DND-41 (cell line): ENCODE measurements around the gene NDUFS1.

Source experiments
- ATAC-seq: fragments of 200-7000 bp; cut with Tn5 transposase; 3 replicates; pipeline ENCODE4 v1.9.1; 2021; ENCODE audit warnings: low read depth; ENCODE audit not compliant: insufficient read depth
- DNase-seq: peaks from one replicate; pipeline ENCODE4 v3.0.0-alpha.2; 2020
- H2AFZ ChIP-seq: 2 replicates; pipeline ENCODE4 v1.6.0; 2012; ENCODE audit warnings: low read depth, low read length
- H3K27ac ChIP-seq: 2 replicates; pipeline ENCODE4 v1.5.1; 2012; ENCODE audit warnings: low read length, inconsistent platforms
- H3K27me3 ChIP-seq: fragments of 200-600 bp; sonication (generic); 2 replicates; pipeline ENCODE4 v1.6.0; 2012; ENCODE audit warnings: low read length, mild to moderate bottlenecking, inconsistent platforms; ENCODE audit not compliant: insufficient read depth, poor library complexity
- H3K36me3 ChIP-seq: 2 replicates; pipeline ENCODE4 v1.5.1; 2012; ENCODE audit warnings: low read length, inconsistent platforms; ENCODE audit not compliant: insufficient read depth
- H3K4me1 ChIP-seq: 2 replicates; pipeline ENCODE4 v1.5.1; 2012; ENCODE audit warnings: mild to moderate bottlenecking, low read length; ENCODE audit not compliant: insufficient read depth
- H3K4me2 ChIP-seq: 2 replicates; pipeline ENCODE4 v1.6.0; 2012; ENCODE audit warnings: mild to moderate bottlenecking, moderate library complexity, low read length, inconsistent platforms; ENCODE audit not compliant: insufficient read depth
- H3K4me3 ChIP-seq, 2 experiments: fragments of 200-600 bp in 1 of 2; shearing (Covaris generic) in 1 of 2; 2 replicates each; pipeline ENCODE4 v1.5.1; 2012 to 2016; ENCODE audit warnings: inconsistent platforms in 2 of 2, low read length in 2 of 2, mild to moderate bottlenecking in 2 of 2, low read depth in 1 of 2, moderate library complexity in 1 of 2
- H3K79me2 ChIP-seq: 2 replicates; pipeline ENCODE4 v1.6.0; 2012; ENCODE audit warnings: low read length, inconsistent platforms; ENCODE audit not compliant: insufficient read depth
- H3K9ac ChIP-seq: 2 replicates; pipeline ENCODE4 v1.6.0; 2012; ENCODE audit warnings: low read depth, mild to moderate bottlenecking, inconsistent platforms, low read length, moderate library complexity
- H3K9me3 ChIP-seq: 2 replicates; pipeline ENCODE4 v1.5.1; 2012; ENCODE audit warnings: low read length, moderate library complexity, mild to moderate bottlenecking, inconsistent platforms; ENCODE audit not compliant: insufficient read depth, severe bottlenecking
- H4K20me1 ChIP-seq: 2 replicates; pipeline ENCODE4 v1.6.0; 2012; ENCODE audit warnings: low read length; ENCODE audit not compliant: insufficient read depth
- EZH2 ChIP-seq: IDR thresholded peaks from 3 replicates; pipeline ENCODE4 v1.6.1; 2012; ENCODE audit warnings: borderline replicate concordance, low read depth, mild to moderate bottlenecking, moderate library complexity, low read length, inconsistent platforms; ENCODE audit not compliant: severe bottlenecking
- TF ChIP-seq, protein P1 (sequence below): IDR thresholded peaks from 2 replicates; pipeline ENCODE4 v1.5.1; 2012; ENCODE audit warnings: borderline replicate concordance, low read length, moderate library complexity, mild to moderate bottlenecking; ENCODE audit not compliant: poor library complexity, severe bottlenecking; ENCODE audit errors: extremely low read depth

The NDUFS1 gene

DNA sequence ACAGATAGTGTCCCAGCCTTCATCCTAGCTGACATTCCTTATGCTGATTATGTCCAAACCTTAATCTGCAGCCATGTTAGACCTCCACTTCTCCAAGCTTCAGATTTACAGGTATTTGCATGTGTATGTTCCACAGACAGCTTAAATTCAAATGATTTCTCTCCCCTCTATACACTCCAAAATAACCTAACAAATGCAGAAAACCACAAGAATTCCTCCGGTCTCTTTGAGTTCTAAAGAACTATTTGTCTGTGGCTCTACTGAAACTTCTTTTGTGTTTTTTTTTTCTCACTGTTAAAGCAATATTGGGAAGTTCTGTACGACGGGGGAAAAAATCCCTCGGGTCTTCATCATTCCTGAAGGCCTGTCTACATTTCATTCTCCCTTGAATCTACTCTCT is 8.6 kb downstream of the NDUFS1 start:
- H3K9me3 ChIP-seq: no peaks in the 10 kb centered on the region
- peaks cover 72% of the 10 kb centered on the region for H3K36me3 ChIP-seq
- no peak overlapping the region for H3K4me2 ChIP-seq
- H4K20me1 ChIP-seq: peaks cover 17% of the 10 kb centered on the region; the same call in 1 of the 2 replicates
- H3K27me3 ChIP-seq: no peaks in the 10 kb centered on the region
- H3K4me1 ChIP-seq: no peaks in the 10 kb centered on the region
- H2AFZ ChIP-seq: no peak overlapping the region
- TF ChIP-seq, protein P1, sequence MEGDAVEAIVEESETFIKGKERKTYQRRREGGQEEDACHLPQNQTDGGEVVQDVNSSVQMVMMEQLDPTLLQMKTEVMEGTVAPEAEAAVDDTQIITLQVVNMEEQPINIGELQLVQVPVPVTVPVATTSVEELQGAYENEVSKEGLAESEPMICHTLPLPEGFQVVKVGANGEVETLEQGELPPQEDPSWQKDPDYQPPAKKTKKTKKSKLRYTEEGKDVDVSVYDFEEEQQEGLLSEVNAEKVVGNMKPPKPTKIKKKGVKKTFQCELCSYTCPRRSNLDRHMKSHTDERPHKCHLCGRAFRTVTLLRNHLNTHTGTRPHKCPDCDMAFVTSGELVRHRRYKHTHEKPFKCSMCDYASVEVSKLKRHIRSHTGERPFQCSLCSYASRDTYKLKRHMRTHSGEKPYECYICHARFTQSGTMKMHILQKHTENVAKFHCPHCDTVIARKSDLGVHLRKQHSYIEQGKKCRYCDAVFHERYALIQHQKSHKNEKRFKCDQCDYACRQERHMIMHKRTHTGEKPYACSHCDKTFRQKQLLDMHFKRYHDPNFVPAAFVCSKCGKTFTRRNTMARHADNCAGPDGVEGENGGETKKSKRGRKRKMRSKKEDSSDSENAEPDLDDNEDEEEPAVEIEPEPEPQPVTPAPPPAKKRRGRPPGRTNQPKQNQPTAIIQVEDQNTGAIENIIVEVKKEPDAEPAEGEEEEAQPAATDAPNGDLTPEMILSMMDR: no peak
- TF ChIP-seq EZH2: no peak
- ATAC-seq: no peak
- H3K9ac ChIP-seq: no peak overlapping the region
- H3K79me2 ChIP-seq: peaks cover 53% of the 10 kb centered on the region
- no peak overlapping the region for H3K27ac ChIP-seq
- no peak overlapping the region for H3K4me3 ChIP-seq
- no peak for DNase-seq

DNA sequence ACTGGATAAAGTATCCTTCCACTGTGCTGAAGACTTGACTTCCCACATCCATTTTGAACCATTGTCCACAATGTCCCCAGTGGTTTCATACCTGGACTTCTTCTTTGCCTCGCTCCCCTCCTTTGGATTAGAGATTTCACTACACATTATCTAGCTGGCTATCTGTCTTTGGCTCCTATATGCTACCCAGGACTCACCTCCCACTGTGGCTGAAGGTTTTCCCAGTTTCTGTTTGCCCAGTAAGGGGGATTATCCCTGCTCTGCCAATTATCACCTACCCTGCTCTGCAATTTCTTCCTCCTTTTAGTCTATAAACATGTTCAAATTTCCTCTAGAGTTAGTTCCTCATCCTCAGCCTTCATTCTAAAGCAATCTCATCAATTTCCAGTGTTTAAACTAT is 9.1 kb downstream of the NDUFS1 start:
- Histone ChIP-seq H3K27me3 (no peaks in the 10 kb centered on the region), H3K4me1 (no peaks in the 10 kb centered on the region), H3K9ac (no peak overlapping the region), H2AFZ (no peak overlapping the region), H3K79me2 (peaks cover 50% of the 10 kb centered on the region), H3K36me3 (peaks cover 76% of the 10 kb centered on the region), H3K4me2 (no peak overlapping the region), H3K9me3 (no peaks in the 10 kb centered on the region), H3K4me3 (no peak overlapping the region), H3K27ac (no peak overlapping the region), H4K20me1 (peaks cover 15% of the 10 kb centered on the region; the same call in 1 of the 2 replicates)
- DNase-seq (no peak), ATAC-seq (no peak)
- TF ChIP-seq, protein P1: no peak
- TF ChIP-seq EZH2: no peak

DNA sequence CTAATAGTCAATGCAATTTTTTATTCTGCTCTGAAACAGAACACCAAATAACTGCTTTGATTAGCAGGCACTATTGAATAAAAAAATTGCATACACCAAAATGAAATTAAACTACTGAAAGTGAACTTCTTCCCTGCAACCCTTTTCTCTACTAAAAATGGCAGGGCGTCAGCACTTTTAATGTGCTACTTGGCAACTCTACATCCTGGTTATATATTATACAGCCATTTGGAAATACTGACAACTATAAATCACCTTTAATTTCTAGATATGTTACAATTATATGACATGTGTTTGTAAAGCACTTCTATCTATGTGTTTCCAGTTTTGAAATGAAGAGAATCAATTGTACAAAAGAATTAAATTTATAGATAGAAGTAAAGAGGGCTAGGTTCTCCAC is 9.9 kb downstream of the NDUFS1 start:
- H3K36me3 ChIP-seq: peaks cover 83% of the 10 kb centered on the region
- H4K20me1 ChIP-seq: peaks cover 14% of the 10 kb centered on the region; the same call in 1 of the 2 replicates
- no peak overlapping the region for H3K9ac ChIP-seq
- H3K79me2 ChIP-seq: peaks cover 41% of the 10 kb centered on the region
- no peak for ATAC-seq
- no peak overlapping the region for H3K4me3 ChIP-seq
- H3K27ac ChIP-seq: no peak overlapping the region
- TF ChIP-seq, protein P1: no peak
- TF ChIP-seq EZH2: no peak
- H3K4me1 ChIP-seq: no peaks in the 10 kb centered on the region
- DNase-seq: no peak
- H3K9me3 ChIP-seq: no peaks in the 10 kb centered on the region
- no peaks in the 10 kb centered on the region for H3K27me3 ChIP-seq
- H3K4me2 ChIP-seq: no peak overlapping the region
- H2AFZ ChIP-seq: no peak overlapping the region

DNA sequence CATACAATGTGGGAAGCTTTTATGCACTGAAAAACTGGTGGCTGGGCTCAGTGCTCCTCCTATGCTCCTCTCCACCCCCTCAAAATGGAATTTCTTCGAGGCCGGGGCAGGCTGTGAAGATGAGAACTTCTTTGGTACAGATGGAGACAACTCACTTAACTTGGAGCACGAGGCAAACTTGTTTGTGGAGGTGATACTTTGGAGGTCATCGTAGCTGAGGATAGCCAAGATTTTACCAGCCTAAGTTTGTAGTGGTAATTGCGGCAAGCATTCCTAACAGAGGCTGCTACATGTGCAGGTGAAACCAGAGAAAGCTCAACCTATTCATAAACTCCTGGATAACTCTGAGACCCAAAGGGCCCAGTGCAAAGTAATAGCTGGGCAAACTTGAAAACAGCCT is 13.6 kb downstream of the NDUFS1 start:
- no peaks in the 10 kb centered on the region for H3K4me1 ChIP-seq
- H2AFZ ChIP-seq: no peak overlapping the region
- no peaks in the 10 kb centered on the region for H3K27me3 ChIP-seq
- no peak overlapping the region for H3K9ac ChIP-seq
- TF ChIP-seq, protein P1: no peak
- TF ChIP-seq EZH2: no peak
- no peak overlapping the region for H3K27ac ChIP-seq
- H3K36me3 ChIP-seq: peaks cover 95% of the 10 kb centered on the region
- no peak overlapping the region for H3K4me3 ChIP-seq
- peaks cover 11% of the 10 kb centered on the region; the same call in 1 of the 2 replicates for H3K79me2 ChIP-seq
- H4K20me1 ChIP-seq: peaks cover 7% of the 10 kb centered on the region; the same call in 1 of the 2 replicates
- DNase-seq: no peak
- no peak overlapping the region for H3K4me2 ChIP-seq
- ATAC-seq: no peak
- no peaks in the 10 kb centered on the region for H3K9me3 ChIP-seq
